ENCODE measurements around the gene SLC22A16.
"Not testable (repeated sequence)": the region's sequence is repeated elsewhere in the genome, so short reads cannot be mapped to it uniquely, and the experiment has no call there.

SLC22A16 gene

DNA sequence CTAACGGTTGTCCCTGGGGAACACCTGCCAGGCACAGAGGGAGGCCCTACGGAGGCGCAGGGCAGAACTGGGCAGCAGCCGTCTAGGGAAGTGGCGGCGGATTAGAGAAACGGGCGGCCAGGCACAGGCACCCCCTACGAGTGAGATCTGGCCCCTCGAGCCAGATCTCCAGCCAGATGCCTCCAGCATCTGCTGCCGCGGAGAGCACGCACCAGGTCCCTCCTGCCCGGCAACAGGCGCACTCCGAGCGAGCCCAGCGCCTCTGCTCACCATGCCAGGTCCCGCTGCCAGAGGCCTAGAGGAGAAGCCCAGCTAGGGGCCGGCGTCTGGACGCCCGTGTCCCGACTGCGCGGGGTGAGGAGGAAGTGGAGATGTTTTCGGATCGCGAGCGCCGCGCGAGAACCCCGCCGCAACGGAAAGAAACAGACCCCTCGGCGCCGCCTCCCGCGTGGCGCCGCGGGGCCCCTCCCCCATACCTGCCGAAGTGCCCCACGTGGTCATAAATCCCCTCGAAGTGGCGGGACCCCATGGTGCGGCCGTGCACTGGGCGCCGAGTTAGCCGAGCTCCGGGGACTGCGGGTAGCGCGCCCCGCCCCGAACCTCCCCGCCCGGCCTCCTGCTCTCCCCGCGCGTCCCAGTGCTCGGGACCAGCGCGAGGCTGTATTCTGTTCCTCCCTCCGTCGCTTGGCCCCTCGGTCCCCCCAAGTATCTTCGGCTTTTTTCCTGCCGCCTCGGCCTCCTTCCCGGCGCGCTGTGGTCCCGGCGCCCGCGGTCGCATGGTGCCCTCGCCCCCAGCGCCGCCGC lies at the start of gene SLC22A16:
Gene SLC22A16, minus strand, starts transcription at position 568 of the 804 bp plus-strand sequence. Its CDS starts 39 bp downstream, at position 529.
- peak; percentile 35 for DNase-seq

- DNase-seq = no peak
Measured at GRCh38 chr6:110525001-110525400, 48.6 kb upstream of the SLC22A16 start.

- DNase-seq = no peak
Measured at GRCh38 chr6:110524305-110524704, 47.9 kb upstream of the SLC22A16 start.

- no peak for DNase-seq
Measured at GRCh38 chr6:110523451-110524021, 47.1 kb upstream of the SLC22A16 start.

DNA sequence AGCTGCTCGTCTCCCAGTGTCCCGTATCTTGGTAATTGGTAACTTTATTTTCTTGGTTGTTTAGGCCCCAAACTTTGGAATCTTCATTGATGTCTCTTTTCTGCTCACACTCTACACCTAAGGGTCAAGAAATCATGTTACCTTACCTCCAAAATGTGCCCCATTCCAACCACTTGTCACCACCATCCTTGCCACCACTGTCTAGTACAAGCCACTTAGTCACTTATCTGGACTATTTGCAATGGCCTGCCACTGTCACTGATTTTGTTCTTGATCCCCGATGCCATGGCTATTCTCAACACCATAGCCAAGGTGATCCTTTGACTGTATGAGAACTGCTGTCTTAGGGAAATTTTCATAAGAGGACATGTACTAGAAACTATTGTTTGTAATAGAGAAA lies 46.0 kb upstream of the SLC22A16 start:
- DNase-seq = no peak

- no peak for DNase-seq
Measured at GRCh38 chr6:110520992-110521543, 44.7 kb upstream of the SLC22A16 start.

- DNase-seq = no peak
Measured at GRCh38 chr6:110520209-110520965, 44.0 kb upstream of the SLC22A16 start.

GRCh38 chr6:110517601-110518281 lies 41.3 kb upstream of the SLC22A16 start:
- DNase-seq = no peak

DNA sequence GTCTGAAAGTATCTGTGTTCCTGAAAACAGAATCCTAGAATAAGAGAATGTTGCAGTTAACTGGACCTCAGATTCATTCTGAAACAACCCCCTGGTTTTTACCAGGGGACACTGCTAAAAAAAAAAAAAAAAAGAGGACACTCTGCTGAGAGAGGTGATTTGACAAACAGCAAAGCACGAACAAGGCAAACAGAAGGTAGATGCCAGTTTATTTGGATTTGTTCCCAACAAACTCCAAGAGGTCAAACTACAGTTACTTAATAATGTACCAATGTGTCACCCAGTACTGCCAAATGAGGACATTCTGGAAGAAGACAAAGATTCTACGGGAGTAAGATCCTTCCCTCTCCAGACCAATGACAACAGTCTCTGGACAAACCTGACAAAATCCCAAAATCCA lies 40.6 kb upstream of the SLC22A16 start:
- no peak for DNase-seq

GRCh38 chr6:110514818-110515217 lies 38.4 kb upstream of the SLC22A16 start:
- no peak for DNase-seq

- no peak for DNase-seq
Measured at GRCh38 chr6:110512991-110513390, 36.6 kb upstream of the SLC22A16 start.

DNA sequence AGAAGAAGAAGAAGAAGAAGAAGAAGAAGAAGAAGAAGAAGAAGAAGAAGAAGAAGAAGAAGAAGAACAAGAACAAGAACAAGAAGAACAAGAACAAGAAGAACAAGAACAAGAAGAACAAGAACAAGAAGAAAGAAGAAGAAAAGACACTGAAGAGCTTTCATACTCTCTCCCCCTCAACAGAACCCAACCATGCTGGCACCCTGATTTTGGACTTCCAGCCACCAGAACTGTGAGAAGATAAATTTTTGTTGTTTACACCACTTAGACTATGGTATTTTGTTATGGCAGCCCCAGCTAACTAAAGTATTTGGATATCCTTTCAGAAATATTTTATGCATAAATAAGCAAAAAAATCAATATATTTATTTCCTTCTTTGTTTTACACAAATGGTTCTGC lies 36.1 kb upstream of the SLC22A16 start:
- not testable (repeated sequence) for DNase-seq

DNA sequence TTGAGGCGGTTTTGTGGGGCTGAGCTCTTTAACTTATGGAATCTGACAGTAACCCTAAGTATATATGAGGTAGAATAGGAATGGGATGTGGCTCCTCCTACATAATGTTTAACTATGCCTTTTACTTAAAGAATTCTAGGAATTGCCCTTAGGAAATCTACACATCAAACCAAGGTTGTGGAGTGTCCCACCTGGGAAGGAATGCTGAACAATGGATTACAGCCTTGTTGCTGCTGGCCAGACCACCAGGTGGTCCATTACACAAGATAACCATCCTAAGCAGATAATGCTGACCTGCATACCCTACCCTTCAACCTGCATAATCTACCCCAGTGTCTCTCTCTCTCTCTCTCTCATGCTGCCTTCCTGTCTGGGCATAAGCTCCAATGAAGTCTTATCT lies 35.0 kb upstream of the SLC22A16 start:
- DNase-seq = no peak

DNA sequence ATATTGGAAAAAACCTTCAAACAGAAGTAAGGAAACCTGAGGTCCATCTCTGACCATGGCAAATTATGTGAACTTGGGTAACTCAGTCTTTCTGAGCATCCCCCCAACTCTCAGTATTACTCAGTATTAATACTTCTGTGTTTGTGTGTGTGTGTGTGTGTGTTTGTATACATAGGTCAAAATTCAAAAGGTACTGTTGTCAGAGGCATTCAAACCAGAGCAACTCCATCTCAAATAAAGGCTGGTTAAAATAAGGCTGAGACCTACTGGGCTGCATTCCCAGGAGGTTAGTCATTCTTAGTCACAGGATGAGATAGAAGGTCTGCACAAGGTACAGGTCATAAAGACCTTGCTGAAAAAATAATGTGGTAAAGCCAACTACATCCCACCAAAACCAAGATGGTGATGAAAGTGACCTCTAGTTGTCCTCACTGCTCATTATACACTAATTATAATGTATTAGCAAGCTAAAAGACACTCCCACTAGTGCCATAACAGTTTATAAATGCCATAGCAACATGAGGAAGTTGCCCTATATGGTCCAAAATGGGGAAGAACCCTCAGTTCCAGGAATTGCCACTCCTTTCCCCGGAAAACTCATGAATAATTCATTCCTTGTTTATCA lies 33.3 kb upstream of the SLC22A16 start:
- DNase-seq = peak; percentile 55

GRCh38 chr6:110504891-110505290 lies 28.5 kb upstream of the SLC22A16 start:
- DNase-seq = not testable (repeated sequence)

- no peak for DNase-seq
Measured at GRCh38 chr6:110495949-110496348, 19.5 kb upstream of the SLC22A16 start.

- peak; percentile 54 for DNase-seq
Measured at GRCh38 chr6:110493253-110493800, 16.9 kb upstream of the SLC22A16 start.

DNA sequence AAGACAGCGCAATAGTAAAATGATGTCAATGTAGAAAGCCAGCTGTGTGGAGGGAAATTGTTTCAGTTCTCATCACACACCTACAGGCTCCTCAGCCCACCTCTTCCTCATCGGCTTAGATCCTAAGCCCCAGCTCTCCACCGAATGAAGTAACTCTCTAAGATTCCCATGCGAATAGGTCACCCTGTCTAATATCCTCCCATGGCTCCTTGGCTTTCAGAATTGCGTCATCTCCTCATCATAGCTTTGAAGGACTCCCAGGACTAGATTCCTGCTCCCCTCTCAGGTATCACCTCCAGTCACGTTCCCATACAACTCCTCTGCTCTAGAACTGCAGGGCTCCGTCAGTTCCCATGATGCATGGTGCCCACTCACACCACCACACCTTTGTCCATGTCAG lies 16.2 kb upstream of the SLC22A16 start:
- no peak for DNase-seq

GRCh38 chr6:110491644-110492317 lies 15.4 kb upstream of the SLC22A16 start:
- peak; percentile 3 for DNase-seq

GRCh38 chr6:110491299-110491643 lies 14.9 kb upstream of the SLC22A16 start:
- DNase-seq = no peak

DNA sequence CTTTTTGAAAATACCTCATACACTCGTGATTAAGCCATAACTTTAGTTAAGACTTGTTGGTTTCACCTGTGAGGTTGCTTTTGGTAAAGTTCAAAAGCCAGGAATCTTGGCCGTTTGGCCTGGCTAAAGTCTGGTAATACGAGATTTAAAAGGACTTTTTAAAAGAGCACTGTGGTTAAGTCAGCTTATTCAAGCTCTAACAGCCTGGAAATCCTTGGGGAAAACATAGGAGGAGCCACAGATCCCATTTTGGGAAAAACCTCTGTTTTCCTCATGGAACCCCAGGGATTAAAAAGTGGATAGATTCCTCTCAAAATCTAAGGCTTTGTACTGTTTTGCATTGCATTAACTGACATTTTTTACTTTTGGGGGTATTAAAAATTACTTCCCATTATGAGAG lies 13.7 kb upstream of the SLC22A16 start:
- DNase-seq = no peak
